Measurements from ENCODE around the gene TOX2.

The TOX2 gene

GRCh38 chr20:44005661-44006060 is 91.0 kb downstream of the TOX2 start:
- Histone ChIP-seq H3K4me3 (ENCODE audit: low read depth in 1 of 2, low read length in 2 of 2) (no peak overlapping the region), H3K9ac (ENCODE audit: low read depth in 1 of 2, low read length in 2 of 2) (no peak overlapping the region), H3K4me1 (ENCODE audit: control insufficient read depth in 1 of 2, insufficient read depth in 2 of 2, low read length in 2 of 2) (peaks cover 0 to 3% of the 10 kb centered on the region in 2 donors), H3K27me3 (ENCODE audit: control insufficient read depth in 1 of 2, insufficient read depth in 2 of 2, low read length in 2 of 2) (no peaks in the 10 kb centered on the region), H3K27ac (ENCODE audit: low read depth, low read length) (no peak overlapping the region), H3K9me3 (ENCODE audit: control insufficient read depth in 1 of 2, low read length in 2 of 2) (no peaks in the 10 kb centered on the region), H3K36me3 (ENCODE audit: control insufficient read depth in 1 of 2, insufficient read depth in 2 of 2, low read length in 2 of 2) (no peaks in the 10 kb centered on the region)

- H3K4me3 ChIP-seq (ENCODE audit: low read depth in 1 of 2, low read length in 2 of 2): no peak overlapping the region
- no peaks in the 10 kb centered on the region for H3K27me3 ChIP-seq (ENCODE audit: control insufficient read depth in 1 of 2, insufficient read depth in 2 of 2, low read length in 2 of 2)
- no peaks in the 10 kb centered on the region for H3K9me3 ChIP-seq (ENCODE audit: control insufficient read depth in 1 of 2, low read length in 2 of 2)
- peaks cover 0 to 3% of the 10 kb centered on the region in 2 donors for H3K4me1 ChIP-seq (ENCODE audit: control insufficient read depth in 1 of 2, insufficient read depth in 2 of 2, low read length in 2 of 2)
- H3K27ac ChIP-seq (ENCODE audit: low read depth, low read length): no peak overlapping the region
- H3K9ac ChIP-seq (ENCODE audit: low read depth in 1 of 2, low read length in 2 of 2): no peak overlapping the region
- no peaks in the 10 kb centered on the region for H3K36me3 ChIP-seq (ENCODE audit: control insufficient read depth in 1 of 2, insufficient read depth in 2 of 2, low read length in 2 of 2)
Observed at GRCh38 chr20:44006126-44006525, 91.5 kb downstream of the TOX2 start.

GRCh38 chr20:44006578-44006977 is 91.9 kb downstream of the TOX2 start:
- Histone ChIP-seq H3K4me1 (ENCODE audit: control insufficient read depth in 1 of 2, insufficient read depth in 2 of 2, low read length in 2 of 2) (peaks cover 0 to 3% of the 10 kb centered on the region in 2 donors), H3K27ac (ENCODE audit: low read depth, low read length) (no peak overlapping the region), H3K27me3 (ENCODE audit: control insufficient read depth in 1 of 2, insufficient read depth in 2 of 2, low read length in 2 of 2) (no peaks in the 10 kb centered on the region), H3K4me3 (ENCODE audit: low read depth in 1 of 2, low read length in 2 of 2) (no peak overlapping the region), H3K9me3 (ENCODE audit: control insufficient read depth in 1 of 2, low read length in 2 of 2) (no peaks in the 10 kb centered on the region), H3K36me3 (ENCODE audit: control insufficient read depth in 1 of 2, insufficient read depth in 2 of 2, low read length in 2 of 2) (no peaks in the 10 kb centered on the region), H3K9ac (ENCODE audit: low read depth in 1 of 2, low read length in 2 of 2) (no peak overlapping the region)

- Histone ChIP-seq H3K27ac (ENCODE audit: low read depth, low read length) (no peak overlapping the region), H3K9me3 (ENCODE audit: control insufficient read depth in 1 of 2, low read length in 2 of 2) (no peaks in the 10 kb centered on the region), H3K4me1 (ENCODE audit: control insufficient read depth in 1 of 2, insufficient read depth in 2 of 2, low read length in 2 of 2) (peaks cover 0 to 3% of the 10 kb centered on the region in 2 donors), H3K27me3 (ENCODE audit: control insufficient read depth in 1 of 2, insufficient read depth in 2 of 2, low read length in 2 of 2) (no peaks in the 10 kb centered on the region), H3K4me3 (ENCODE audit: low read depth in 1 of 2, low read length in 2 of 2) (no peak overlapping the region), H3K36me3 (ENCODE audit: control insufficient read depth in 1 of 2, insufficient read depth in 2 of 2, low read length in 2 of 2) (no peaks in the 10 kb centered on the region), H3K9ac (ENCODE audit: low read depth in 1 of 2, low read length in 2 of 2) (no peak overlapping the region)
Observed at GRCh38 chr20:44008806-44009678, 94.4 kb downstream of the TOX2 start.

GRCh38 chr20:44009679-44009992 is 95.0 kb downstream of the TOX2 start:
- no peak overlapping the region for H3K9ac ChIP-seq (ENCODE audit: low read depth in 1 of 2, low read length in 2 of 2)
- no peak overlapping the region for H3K4me3 ChIP-seq (ENCODE audit: low read depth in 1 of 2, low read length in 2 of 2)
- no peaks in the 10 kb centered on the region for H3K27me3 ChIP-seq (ENCODE audit: control insufficient read depth in 1 of 2, insufficient read depth in 2 of 2, low read length in 2 of 2)
- H3K36me3 ChIP-seq (ENCODE audit: control insufficient read depth in 1 of 2, insufficient read depth in 2 of 2, low read length in 2 of 2): no peaks in the 10 kb centered on the region
- no peaks in the 10 kb centered on the region for H3K9me3 ChIP-seq (ENCODE audit: control insufficient read depth in 1 of 2, low read length in 2 of 2)
- peaks cover 2 to 5% of the 10 kb centered on the region in 2 donors for H3K4me1 ChIP-seq (ENCODE audit: control insufficient read depth in 1 of 2, insufficient read depth in 2 of 2, low read length in 2 of 2)
- H3K27ac ChIP-seq (ENCODE audit: low read depth, low read length): no peak overlapping the region

- no peaks in the 10 kb centered on the region for H3K9me3 ChIP-seq (ENCODE audit: control insufficient read depth in 1 of 2, low read length in 2 of 2)
- H3K27me3 ChIP-seq (ENCODE audit: control insufficient read depth in 1 of 2, insufficient read depth in 2 of 2, low read length in 2 of 2): no peaks in the 10 kb centered on the region
- no peak overlapping the region for H3K27ac ChIP-seq (ENCODE audit: low read depth, low read length)
- H3K9ac ChIP-seq (ENCODE audit: low read depth in 1 of 2, low read length in 2 of 2): no peak overlapping the region
- H3K4me1 ChIP-seq (ENCODE audit: control insufficient read depth in 1 of 2, insufficient read depth in 2 of 2, low read length in 2 of 2): peaks cover 7 to 11% of the 10 kb centered on the region in 2 donors
- no peaks in the 10 kb centered on the region for H3K36me3 ChIP-seq (ENCODE audit: control insufficient read depth in 1 of 2, insufficient read depth in 2 of 2, low read length in 2 of 2)
- H3K4me3 ChIP-seq (ENCODE audit: low read depth in 1 of 2, low read length in 2 of 2): no peak overlapping the region
Observed at GRCh38 chr20:44010162-44010704, 95.6 kb downstream of the TOX2 start.

GRCh38 chr20:44011251-44011940 is 96.7 kb downstream of the TOX2 start:
- no peaks in the 10 kb centered on the region for H3K9me3 ChIP-seq (ENCODE audit: control insufficient read depth in 1 of 2, low read length in 2 of 2)
- H3K4me3 ChIP-seq (ENCODE audit: low read depth in 1 of 2, low read length in 2 of 2): no peak overlapping the region
- H3K9ac ChIP-seq (ENCODE audit: low read depth in 1 of 2, low read length in 2 of 2): no peak overlapping the region
- no peak overlapping the region for H3K27ac ChIP-seq (ENCODE audit: low read depth, low read length)
- H3K4me1 ChIP-seq (ENCODE audit: control insufficient read depth in 1 of 2, insufficient read depth in 2 of 2, low read length in 2 of 2): peaks cover 14 to 16% of the 10 kb centered on the region in 2 donors
- H3K36me3 ChIP-seq (ENCODE audit: control insufficient read depth in 1 of 2, insufficient read depth in 2 of 2, low read length in 2 of 2): no peaks in the 10 kb centered on the region
- H3K27me3 ChIP-seq (ENCODE audit: control insufficient read depth in 1 of 2, insufficient read depth in 2 of 2, low read length in 2 of 2): no peaks in the 10 kb centered on the region

- H3K27me3 ChIP-seq (ENCODE audit: control insufficient read depth in 1 of 2, insufficient read depth in 2 of 2, low read length in 2 of 2): no peaks in the 10 kb centered on the region
- H3K4me3 ChIP-seq (ENCODE audit: low read depth in 1 of 2, low read length in 2 of 2): no peak overlapping the region
- peaks cover 19 to 23% of the 10 kb centered on the region in 2 donors for H3K4me1 ChIP-seq (ENCODE audit: control insufficient read depth in 1 of 2, insufficient read depth in 2 of 2, low read length in 2 of 2)
- no peak overlapping the region for H3K27ac ChIP-seq (ENCODE audit: low read depth, low read length)
- no peaks in the 10 kb centered on the region for H3K9me3 ChIP-seq (ENCODE audit: control insufficient read depth in 1 of 2, low read length in 2 of 2)
- no peak overlapping the region for H3K9ac ChIP-seq (ENCODE audit: low read depth in 1 of 2, low read length in 2 of 2)
- H3K36me3 ChIP-seq (ENCODE audit: control insufficient read depth in 1 of 2, insufficient read depth in 2 of 2, low read length in 2 of 2): no peaks in the 10 kb centered on the region
Observed at GRCh38 chr20:44012466-44013226, 98.0 kb downstream of the TOX2 start.

GRCh38 chr20:44014807-44015732 is 100.4 kb downstream of the TOX2 start:
- H3K36me3 ChIP-seq (ENCODE audit: control insufficient read depth in 1 of 2, insufficient read depth in 2 of 2, low read length in 2 of 2): no peaks in the 10 kb centered on the region
- H3K27ac ChIP-seq (ENCODE audit: low read depth, low read length): no peak overlapping the region
- H3K9ac ChIP-seq (ENCODE audit: low read depth in 1 of 2, low read length in 2 of 2): no peak overlapping the region
- H3K9me3 ChIP-seq (ENCODE audit: control insufficient read depth in 1 of 2, low read length in 2 of 2): no peaks in the 10 kb centered on the region
- no peaks in the 10 kb centered on the region for H3K27me3 ChIP-seq (ENCODE audit: control insufficient read depth in 1 of 2, insufficient read depth in 2 of 2, low read length in 2 of 2)
- H3K4me3 ChIP-seq (ENCODE audit: low read depth in 1 of 2, low read length in 2 of 2): no peak overlapping the region
- peaks cover 42 to 44% of the 10 kb centered on the region in 2 donors for H3K4me1 ChIP-seq (ENCODE audit: control insufficient read depth in 1 of 2, insufficient read depth in 2 of 2, low read length in 2 of 2)

All from duodenal mucosa (tissue), 2 donors.